HEK293 (cell line): ENCODE data around the gene LRRTM4.

Source experiments
- GFI1B ChIP-seq: fragments of 450-650 bp; formaldehyde crosslinking; IDR thresholded peaks from 2 replicates; pipeline ENCODE4 v1.5.1; 2016; ENCODE audit warnings: missing biosample characterization, missing genetic modification characterization
- HOXD13 ChIP-seq: sonication (generic); formaldehyde crosslinking; IDR thresholded peaks from 2 replicates; pipeline ENCODE4 v1.8.0; 2022; ENCODE audit warnings: missing genetic modification reagents, borderline replicate concordance
- MEIS1 ChIP-seq: sonication (generic); formaldehyde crosslinking; IDR thresholded peaks from 2 replicates; pipeline ENCODE4 v1.8.1; 2022; ENCODE audit warnings: missing genetic modification reagents, mild to moderate bottlenecking, borderline replicate concordance
- MZF1 ChIP-seq: fragments of 450-650 bp; formaldehyde crosslinking; IDR thresholded peaks from 2 replicates; pipeline ENCODE4 v1.5.1; 2017; ENCODE audit warnings: missing biosample characterization, missing genetic modification characterization, borderline replicate concordance
- OVOL3 ChIP-seq: fragments of 450-650 bp; formaldehyde crosslinking; IDR thresholded peaks from 2 replicates; pipeline ENCODE4 v1.5.1; 2016; ENCODE audit warnings: missing biosample characterization, missing genetic modification characterization
- PRDM4 ChIP-seq: fragments of 450-650 bp; formaldehyde crosslinking; IDR thresholded peaks from 2 replicates; pipeline ENCODE4 v1.5.1; 2017; ENCODE audit warnings: missing biosample characterization, missing genetic modification characterization
- TCF7L2 ChIP-seq: IDR thresholded peaks from 2 replicates; pipeline ENCODE4 v1.6.1; 2011; ENCODE audit warnings: low read depth, mild to moderate bottlenecking, inconsistent platforms, low read length, moderate library complexity, borderline replicate concordance
- TRIM28 ChIP-seq: IDR thresholded peaks from 2 replicates; pipeline ENCODE4 v1.6.1; 2011; ENCODE audit warnings: low read length, control low read depth, borderline replicate concordance
- ZBTB17 ChIP-seq: fragments of 450-650 bp; formaldehyde crosslinking; IDR thresholded peaks from 2 replicates; pipeline ENCODE4 v1.5.1; 2016; ENCODE audit warnings: missing biosample characterization, missing genetic modification characterization
- ZBTB7A ChIP-seq: fragments of 450-650 bp; formaldehyde crosslinking; IDR thresholded peaks from 2 replicates; pipeline ENCODE4 v1.5.1; 2016; ENCODE audit warnings: low read depth, missing biosample characterization, missing genetic modification characterization
- ZBTB8A ChIP-seq: fragments of 450-650 bp; formaldehyde crosslinking; IDR thresholded peaks from 2 replicates; pipeline ENCODE4 v1.5.1; 2016; ENCODE audit warnings: missing biosample characterization, missing genetic modification characterization
- ZFP37 ChIP-seq: fragments of 450-650 bp; formaldehyde crosslinking; IDR thresholded peaks from 2 replicates; pipeline ENCODE4 v1.5.1; 2016; ENCODE audit warnings: missing biosample characterization, missing genetic modification characterization
- ZNF155 ChIP-seq: fragments of 450-650 bp; formaldehyde crosslinking; IDR thresholded peaks from 2 replicates; pipeline ENCODE4 v1.5.1; 2016; ENCODE audit warnings: missing biosample characterization, missing genetic modification characterization
- ZNF19 ChIP-seq: fragments of 450-650 bp; formaldehyde crosslinking; IDR thresholded peaks from 2 replicates; pipeline ENCODE4; 2016; ENCODE audit warnings: missing biosample characterization, missing genetic modification characterization, low read depth
- ZNF274 ChIP-seq, 2 experiments: fragments of 200-500 bp in 1 of 2; fragments of 450-650 bp in 1 of 2; sonication (Bioruptor generic) in 1 of 2; formaldehyde crosslinking in 1 of 2; IDR thresholded peaks; 2 replicates each; pipeline versions ENCODE4 v1.5.1 to v1.6.1; 2014 to 2016; ENCODE audit warnings: borderline replicate concordance in 1 of 2, inconsistent platforms in 1 of 2, low read length in 1 of 2, missing biosample characterization in 1 of 2, missing genetic modification characterization in 1 of 2
- ZNF302 ChIP-seq: fragments of 450-650 bp; formaldehyde crosslinking; IDR thresholded peaks from 2 replicates; pipeline ENCODE4 v1.5.1; 2016; ENCODE audit warnings: missing biosample characterization, missing genetic modification characterization, low read depth
- ZNF37A ChIP-seq: fragments of 450-650 bp; IDR thresholded peaks from 2 replicates; pipeline ENCODE4 v1.5.1; 2018; ENCODE audit warnings: missing biosample characterization, missing genetic modification characterization
- ZNF423 ChIP-seq: fragments of 450-650 bp; formaldehyde crosslinking; IDR thresholded peaks from 2 replicates; pipeline ENCODE4 v1.5.1; 2016; ENCODE audit warnings: missing biosample characterization, missing genetic modification characterization
- ZNF488 ChIP-seq: fragments of 450-650 bp; formaldehyde crosslinking; IDR thresholded peaks from 2 replicates; pipeline ENCODE4 v1.5.1; 2016; ENCODE audit warnings: missing biosample characterization, missing genetic modification characterization
- ZNF558 ChIP-seq: fragments of 450-650 bp; formaldehyde crosslinking; IDR thresholded peaks from 2 replicates; pipeline ENCODE4 v1.5.1; 2016; ENCODE audit warnings: missing biosample characterization, missing genetic modification characterization
- ZNF561 ChIP-seq: fragments of 450-650 bp; IDR thresholded peaks from 2 replicates; pipeline ENCODE4 v1.5.1; 2018; ENCODE audit warnings: missing biosample characterization, missing genetic modification characterization, borderline replicate concordance
- ZNF692 ChIP-seq: fragments of 450-650 bp; formaldehyde crosslinking; IDR thresholded peaks from 2 replicates; pipeline ENCODE4 v1.5.1; 2016; ENCODE audit warnings: missing biosample characterization, missing genetic modification characterization
- ZNF768 ChIP-seq: fragments of 450-650 bp; formaldehyde crosslinking; IDR thresholded peaks from 2 replicates; pipeline ENCODE4 v1.5.1; 2018; ENCODE audit warnings: missing biosample characterization, mild to moderate bottlenecking, missing genetic modification characterization
- ZNF776 ChIP-seq: fragments of 450-650 bp; formaldehyde crosslinking; IDR thresholded peaks from 2 replicates; pipeline ENCODE4 v1.5.0; 2017; ENCODE audit warnings: missing biosample characterization, missing genetic modification characterization, borderline replicate concordance
- ZSCAN23 ChIP-seq: fragments of 450-650 bp; formaldehyde crosslinking; IDR thresholded peaks from 2 replicates; pipeline ENCODE4 v1.5.1; 2016; ENCODE audit warnings: missing biosample characterization, missing genetic modification characterization
- ZXDB ChIP-seq: fragments of 450-650 bp; formaldehyde crosslinking; IDR thresholded peaks from 2 replicates; pipeline ENCODE4 v1.5.1; 2016; ENCODE audit warnings: missing biosample characterization, missing genetic modification characterization
- TF ChIP-seq, protein P1 (sequence below): fragments of 450-650 bp; formaldehyde crosslinking; IDR thresholded peaks from 2 replicates; pipeline ENCODE4 v1.5.0; 2017; ENCODE audit warnings: missing biosample characterization, missing genetic modification characterization, borderline replicate concordance
- TF ChIP-seq, protein P2 (sequence below): fragments of 450-650 bp; formaldehyde crosslinking; IDR thresholded peaks from 2 replicates; pipeline ENCODE4 v1.5.1; 2016; ENCODE audit warnings: missing biosample characterization, missing genetic modification characterization
- TF ChIP-seq, protein P3 (sequence below): fragments of 450-650 bp; formaldehyde crosslinking; IDR thresholded peaks from 2 replicates; pipeline ENCODE4 v1.5.1; 2016; ENCODE audit warnings: missing biosample characterization, missing genetic modification characterization

The LRRTM4 gene

GRCh38 chr2:77567723-77568122, 45.5 kb upstream of the LRRTM4 start (continued):
- TF ChIP-seq ZBTB17 (tag by site-specific recombination), result 0 out of 2 replicates have a peak, but pooled peaks have one; percentile 25
- TF ChIP-seq, protein P1, sequence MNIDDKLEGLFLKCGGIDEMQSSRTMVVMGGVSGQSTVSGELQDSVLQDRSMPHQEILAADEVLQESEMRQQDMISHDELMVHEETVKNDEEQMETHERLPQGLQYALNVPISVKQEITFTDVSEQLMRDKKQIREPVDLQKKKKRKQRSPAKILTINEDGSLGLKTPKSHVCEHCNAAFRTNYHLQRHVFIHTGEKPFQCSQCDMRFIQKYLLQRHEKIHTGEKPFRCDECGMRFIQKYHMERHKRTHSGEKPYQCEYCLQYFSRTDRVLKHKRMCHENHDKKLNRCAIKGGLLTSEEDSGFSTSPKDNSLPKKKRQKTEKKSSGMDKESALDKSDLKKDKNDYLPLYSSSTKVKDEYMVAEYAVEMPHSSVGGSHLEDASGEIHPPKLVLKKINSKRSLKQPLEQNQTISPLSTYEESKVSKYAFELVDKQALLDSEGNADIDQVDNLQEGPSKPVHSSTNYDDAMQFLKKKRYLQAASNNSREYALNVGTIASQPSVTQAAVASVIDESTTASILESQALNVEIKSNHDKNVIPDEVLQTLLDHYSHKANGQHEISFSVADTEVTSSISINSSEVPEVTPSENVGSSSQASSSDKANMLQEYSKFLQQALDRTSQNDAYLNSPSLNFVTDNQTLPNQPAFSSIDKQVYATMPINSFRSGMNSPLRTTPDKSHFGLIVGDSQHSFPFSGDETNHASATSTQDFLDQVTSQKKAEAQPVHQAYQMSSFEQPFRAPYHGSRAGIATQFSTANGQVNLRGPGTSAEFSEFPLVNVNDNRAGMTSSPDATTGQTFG (tag by site-specific recombination), result no peak
- no peak for TF ChIP-seq ZNF488 (tag by site-specific recombination)
- TF ChIP-seq PRDM4 (tag by site-specific recombination), result 0 out of 2 replicates have a peak, but pooled peaks have one; percentile 24
- no peak for TF ChIP-seq ZNF768 (tag by site-specific recombination)
- no peak for TF ChIP-seq ZNF776 (tag by site-specific recombination)
- peak; percentile 52 for TF ChIP-seq ZXDB
- TF ChIP-seq ZNF561 (tag by site-specific recombination), result 0 out of 2 replicates have a peak, but pooled peaks have one; percentile 53
- TF ChIP-seq ZNF302, result no peak
- TF ChIP-seq TRIM28, result peak; percentile 33; the same call in 1 of the 2 replicates
- TF ChIP-seq GFI1B (tag by site-specific recombination), result no peak
- TF ChIP-seq ZSCAN23 (tag by site-specific recombination), result no peak
- no peak for TF ChIP-seq ZNF274 (IDR thresholded peaks at IDR 0.05; ENCODE audit: low read length)
- TF ChIP-seq ZNF274 (tag by site-specific recombination; IDR thresholded peaks at IDR 0.05; ENCODE audit: borderline replicate concordance), result no peak
- TF ChIP-seq TCF7L2, result peak; percentile 79; the same call in 1 of the 2 replicates
- TF ChIP-seq ZNF692 (tag by site-specific recombination), result no peak
- TF ChIP-seq MZF1, result peak; percentile 41; the same call in 1 of the 2 replicates
- no peak for TF ChIP-seq ZNF423 (tag by site-specific recombination)
- no peak for TF ChIP-seq ZNF558
- no peak for TF ChIP-seq ZNF19
- TF ChIP-seq HOXD13 (CRISPR knock-in tag), result peak; percentile 81; the same call in 1 of the 2 replicates
- TF ChIP-seq, protein P2, sequence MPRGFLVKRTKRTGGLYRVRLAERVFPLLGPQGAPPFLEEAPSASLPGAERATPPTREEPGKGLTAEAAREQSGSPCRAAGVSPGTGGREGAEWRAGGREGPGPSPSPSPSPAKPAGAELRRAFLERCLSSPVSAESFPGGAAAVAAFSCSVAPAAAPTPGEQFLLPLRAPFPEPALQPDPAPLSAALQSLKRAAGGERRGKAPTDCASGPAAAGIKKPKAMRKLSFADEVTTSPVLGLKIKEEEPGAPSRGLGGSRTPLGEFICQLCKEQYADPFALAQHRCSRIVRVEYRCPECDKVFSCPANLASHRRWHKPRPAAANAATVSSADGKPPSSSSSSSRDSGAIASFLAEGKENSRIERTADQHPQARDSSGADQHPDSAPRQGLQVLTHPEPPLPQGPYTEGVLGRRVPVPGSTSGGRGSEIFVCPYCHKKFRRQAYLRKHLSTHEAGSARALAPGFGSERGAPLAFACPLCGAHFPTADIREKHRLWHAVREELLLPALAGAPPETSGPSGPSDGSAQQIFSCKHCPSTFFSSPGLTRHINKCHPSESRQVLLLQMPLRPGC (tag by site-specific recombination), result no peak
- no peak for TF ChIP-seq MEIS1 (CRISPR knock-in tag)
- 0 out of 2 replicates have a peak, but pooled peaks have one; percentile 45 for TF ChIP-seq OVOL3 (tag by site-specific recombination)
- no peak for TF ChIP-seq ZBTB7A (tag by site-specific recombination)
- no peak for TF ChIP-seq ZFP37 (tag by site-specific recombination)
- no peak for TF ChIP-seq ZBTB8A (tag by site-specific recombination)
- TF ChIP-seq ZNF37A (tag by site-specific recombination), result no peak
- TF ChIP-seq ZNF155 (tag by site-specific recombination), result no peak
- TF ChIP-seq, protein P3, sequence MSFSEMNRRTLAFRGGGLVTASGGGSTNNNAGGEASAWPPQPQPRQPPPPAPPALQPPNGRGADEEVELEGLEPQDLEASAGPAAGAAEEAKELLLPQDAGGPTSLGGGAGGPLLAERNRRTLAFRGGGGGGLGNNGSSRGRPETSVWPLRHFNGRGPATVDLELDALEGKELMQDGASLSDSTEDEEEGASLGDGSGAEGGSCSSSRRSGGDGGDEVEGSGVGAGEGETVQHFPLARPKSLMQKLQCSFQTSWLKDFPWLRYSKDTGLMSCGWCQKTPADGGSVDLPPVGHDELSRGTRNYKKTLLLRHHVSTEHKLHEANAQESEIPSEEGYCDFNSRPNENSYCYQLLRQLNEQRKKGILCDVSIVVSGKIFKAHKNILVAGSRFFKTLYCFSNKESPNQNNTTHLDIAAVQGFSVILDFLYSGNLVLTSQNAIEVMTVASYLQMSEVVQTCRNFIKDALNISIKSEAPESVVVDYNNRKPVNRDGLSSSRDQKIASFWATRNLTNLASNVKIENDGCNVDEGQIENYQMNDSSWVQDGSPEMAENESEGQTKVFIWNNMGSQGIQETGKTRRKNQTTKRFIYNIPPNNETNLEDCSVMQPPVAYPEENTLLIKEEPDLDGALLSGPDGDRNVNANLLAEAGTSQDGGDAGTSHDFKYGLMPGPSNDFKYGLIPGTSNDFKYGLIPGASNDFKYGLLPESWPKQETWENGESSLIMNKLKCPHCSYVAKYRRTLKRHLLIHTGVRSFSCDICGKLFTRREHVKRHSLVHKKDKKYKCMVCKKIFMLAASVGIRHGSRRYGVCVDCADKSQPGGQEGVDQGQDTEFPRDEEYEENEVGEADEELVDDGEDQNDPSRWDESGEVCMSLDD (tag by site-specific recombination), result no peak
